HG02884 (cell line): ENCODE measurements around the gene ABCD1.

ENCODE experiments used
- ATAC-seq: cut with Tn5 transposase; IDR thresholded peaks from one replicate; pipeline ENCODE4 v1.9.1; 2021; ENCODE audit warnings: mild to moderate bottlenecking, moderate library complexity; ENCODE audit not compliant: unreplicated experiment

ABCD1 gene

GRCh38 chrX:153750127-153750774, 25.6 kb downstream of the ABCD1 start:
- no peak for ATAC-seq

GRCh38 chrX:153755136-153755535, 30.5 kb downstream of the ABCD1 start:
- no peak for ATAC-seq

- ATAC-seq: no peak
Observed at GRCh38 chrX:153761863-153762262, 37.2 kb downstream of the ABCD1 start.

GRCh38 chrX:153762626-153763173, 38.0 kb downstream of the ABCD1 start:
- ATAC-seq: no peak

- ATAC-seq: no peak
Observed at GRCh38 chrX:153763298-153763932, 38.8 kb downstream of the ABCD1 start.

GRCh38 chrX:153763989-153764755, 39.5 kb downstream of the ABCD1 start, which contains the start of gene PLXNB3:
Gene PLXNB3, plus strand, starts transcription at chrX:153764249. Its CDS starts 1,287 bp downstream, at chrX:153765536.
- ATAC-seq: no peak

GRCh38 chrX:153764786-153765137, 40.1 kb downstream of the ABCD1 start:
- ATAC-seq: no peak

GRCh38 chrX:153765138-153766079, 40.8 kb downstream of the ABCD1 start:
- no peak for ATAC-seq

GRCh38 chrX:153766098-153766817, 41.6 kb downstream of the ABCD1 start:
- no peak for ATAC-seq

- no peak for ATAC-seq
Observed at GRCh38 chrX:153766871-153767673, 42.4 kb downstream of the ABCD1 start.

- no peak for ATAC-seq
Observed at GRCh38 chrX:153767674-153768055, 43.0 kb downstream of the ABCD1 start.

GRCh38 chrX:153768311-153769157, 43.9 kb downstream of the ABCD1 start:
- ATAC-seq: no peak

- ATAC-seq: no peak
Observed at GRCh38 chrX:153769158-153769864, 44.7 kb downstream of the ABCD1 start.

GRCh38 chrX:153769865-153770600, 45.4 kb downstream of the ABCD1 start:
- no peak for ATAC-seq

GRCh38 chrX:153770601-153771414, 46.2 kb downstream of the ABCD1 start:
- no peak for ATAC-seq
